Gastrocnemius medialis (tissue), 4 donors: ENCODE measurements around the gene GNAO1. TPM values are rescaled to one million over a fixed set of nuclear protein-coding genes. Genes with fewer than 3 reads are reported as not detected.

Source experiments
- ATAC-seq, 2 donors: fragments of 150-250 bp; one replicate each; pipeline ENCODE4 v1.9.1; 2016
- DNase-seq, 2 donors: peaks; one replicate each; pipeline ENCODE4 v3.0.0-alpha.2; 2019
- H3K27ac ChIP-seq, 4 donors: fragments of 200-600 bp; sonication (generic); 1 replicate in 1 of 4; 2 replicates in 3 of 4; pipeline ENCODE4 v1.5.1; 2016 to 2018; ENCODE audit warnings: mild to moderate bottlenecking in 2 of 4, moderate library complexity in 1 of 4
- H3K27me3 ChIP-seq, 3 donors: fragments of 200-600 bp; sonication (generic) in 2 of 3; 1 replicate in 1 of 3; 2 replicates in 2 of 3; pipeline versions ENCODE4 v1.5.1 to v1.6.0; 2016 to 2019; ENCODE audit warnings: mild to moderate bottlenecking in 1 of 3, moderate library complexity in 1 of 3
- H3K36me3 ChIP-seq, 2 donors: fragments of 200-600 bp; sonication (generic) in 1 of 2; one replicate each; pipeline ENCODE4 v1.5.1; 2017 to 2018
- H3K4me1 ChIP-seq, 2 donors: fragments of 200-600 bp; sonication (generic) in 1 of 2; one replicate each; pipeline ENCODE4 v1.5.1; 2016 to 2017; ENCODE audit warnings: mild to moderate bottlenecking in 2 of 2
- H3K4me3 ChIP-seq, 4 donors: fragments of 200-600 bp; sonication (generic) in 3 of 4; 1 replicate in 1 of 4; 2 replicates in 3 of 4; pipeline ENCODE4 v1.5.1; 2016 to 2019; ENCODE audit warnings: mild to moderate bottlenecking in 2 of 4
- H3K9me3 ChIP-seq, 3 donors: fragments of 200-600 bp; sonication (generic) in 2 of 3; 1 replicate in 1 of 3; 2 replicates in 2 of 3; pipeline ENCODE4 v1.5.1; 2016 to 2019
- POLR2A ChIP-seq, 2 donors: fragments of 450-650 bp; IDR thresholded peaks; one replicate each; pipeline ENCODE4 v1.6.1; 2017; ENCODE audit warnings: antibody characterized with exemption in 2 of 2, mild to moderate bottlenecking in 2 of 2, moderate library complexity in 2 of 2
- in situ Hi-C, 4 donors: fragments of 200-750 bp; cut with MboI; loops; one replicate each; pipeline versions ENCODE4 v1.15.0 to v1.8.0; 2017; ENCODE audit warnings: low sequenced_read_pairs in 4 of 4
- intact Hi-C: fragments of 100-400 bp; cut with DNase I; formaldehyde crosslinking; loops from one replicate; pipeline ENCODE4 v1.15.1; 2023; ENCODE audit warnings: low total_unique reads
- total RNA-seq, 4 donors: library from RNA; depleted of rRNA; stranded (reverse); fragments of >200 nt; gene quantifications; one replicate each; pipeline versions ENCODE4 v1.1.0 to v1.2.3, GENCODE V29; 2016
- TF ChIP-seq, protein P1 (sequence below), 5 experiments: fragments of 450-650 bp in 3 of 5; fragments of 200-600 bp in 2 of 5; sonication (generic) in 2 of 5; IDR thresholded peaks in 4 of 5; conservative IDR thresholded peaks in 1 of 5; 1 replicate in 4 of 5; 2 replicates in 1 of 5; pipeline ENCODE4 v1.5.1; 2016 to 2019; ENCODE audit warnings: antibody characterized with exemption in 5 of 5, mild to moderate bottlenecking in 3 of 5, moderate library complexity in 3 of 5

GNAO1 gene
- total RNA-seq, 4 donors from 2014 or later = 0.25 to 2.0 (median 0.79) TPM

DNA sequence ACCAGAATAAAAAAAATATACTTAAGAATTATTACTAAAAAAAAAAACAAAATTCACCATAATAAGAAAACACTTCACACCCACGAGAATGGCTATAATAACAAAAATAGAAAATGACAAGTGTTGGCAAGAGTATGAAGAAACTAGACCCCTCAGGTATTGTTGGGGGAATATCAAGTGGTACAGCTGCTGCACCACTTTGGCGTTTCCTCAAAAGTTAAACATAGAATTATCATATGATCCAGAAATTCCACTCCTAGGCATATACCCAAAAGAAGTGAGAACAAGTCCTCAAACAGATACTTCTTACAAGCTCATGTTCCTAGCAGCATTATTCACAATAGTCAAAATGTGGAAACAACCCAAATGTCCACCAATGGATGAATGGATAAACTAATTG is 207.8 kb downstream of the GNAO1 start:
- intact Hi-C loops = no loop called here
- no peak overlapping the region for H3K4me3 ChIP-seq
- TF ChIP-seq POLR2A (IDR thresholded peaks at IDR 0.05) = no peak
- TF ChIP-seq, protein P1, sequence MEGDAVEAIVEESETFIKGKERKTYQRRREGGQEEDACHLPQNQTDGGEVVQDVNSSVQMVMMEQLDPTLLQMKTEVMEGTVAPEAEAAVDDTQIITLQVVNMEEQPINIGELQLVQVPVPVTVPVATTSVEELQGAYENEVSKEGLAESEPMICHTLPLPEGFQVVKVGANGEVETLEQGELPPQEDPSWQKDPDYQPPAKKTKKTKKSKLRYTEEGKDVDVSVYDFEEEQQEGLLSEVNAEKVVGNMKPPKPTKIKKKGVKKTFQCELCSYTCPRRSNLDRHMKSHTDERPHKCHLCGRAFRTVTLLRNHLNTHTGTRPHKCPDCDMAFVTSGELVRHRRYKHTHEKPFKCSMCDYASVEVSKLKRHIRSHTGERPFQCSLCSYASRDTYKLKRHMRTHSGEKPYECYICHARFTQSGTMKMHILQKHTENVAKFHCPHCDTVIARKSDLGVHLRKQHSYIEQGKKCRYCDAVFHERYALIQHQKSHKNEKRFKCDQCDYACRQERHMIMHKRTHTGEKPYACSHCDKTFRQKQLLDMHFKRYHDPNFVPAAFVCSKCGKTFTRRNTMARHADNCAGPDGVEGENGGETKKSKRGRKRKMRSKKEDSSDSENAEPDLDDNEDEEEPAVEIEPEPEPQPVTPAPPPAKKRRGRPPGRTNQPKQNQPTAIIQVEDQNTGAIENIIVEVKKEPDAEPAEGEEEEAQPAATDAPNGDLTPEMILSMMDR (IDR thresholded peaks at IDR 0.05 in 4 of 5, conservative IDR thresholded peaks at IDR 0.05 in 1 of 5) = no peak
- H3K27ac ChIP-seq = peak overlapping the region; percentile 80 to 90 (median 90)
- in situ Hi-C loops = no loop called here
- ATAC-seq (peak; percentile 89 to 90), DNase-seq (peak in 1 of 2 donors; percentile 45)
- H3K36me3 ChIP-seq = peaks cover 6 to 36% of the 10 kb centered on the region in 2 donors
- no peaks in the 10 kb centered on the region for H3K9me3 ChIP-seq
- H3K27me3 ChIP-seq = no peaks in the 10 kb centered on the region
- H3K4me1 ChIP-seq = peaks cover 26 to 28% of the 10 kb centered on the region in 2 donors

DNA sequence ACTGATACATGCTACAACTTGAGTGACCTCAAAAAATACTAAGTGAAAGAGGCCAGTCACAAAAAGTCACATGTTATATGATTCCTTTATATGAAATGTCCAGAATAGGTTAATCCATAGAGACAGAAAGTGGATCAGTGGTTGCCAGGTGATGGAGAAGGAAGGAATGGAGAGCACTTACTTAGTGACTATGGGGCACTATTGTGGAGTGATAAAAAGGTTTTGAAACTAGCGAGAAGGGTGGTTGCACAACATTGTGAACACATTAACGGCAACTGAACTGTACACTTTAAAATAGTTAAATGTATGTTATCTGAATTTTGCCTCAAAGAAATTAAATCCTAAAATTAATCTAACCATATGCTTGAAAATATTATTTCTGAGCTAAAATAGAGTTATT is 208.2 kb downstream of the GNAO1 start:
- in situ Hi-C loops (no loop called here), intact Hi-C loops (no loop called here)
- Histone ChIP-seq H3K9me3 (no peaks in the 10 kb centered on the region), H3K4me1 (peaks cover 26 to 28% of the 10 kb centered on the region in 2 donors), H3K4me3 (no peak overlapping the region), H3K36me3 (peaks cover 6 to 41% of the 10 kb centered on the region in 2 donors), H3K27ac (peak overlapping the region; percentile 80 to 90 (median 90)), H3K27me3 (no peaks in the 10 kb centered on the region)
- DNase-seq = no peak
- TF ChIP-seq, protein P1 (IDR thresholded peaks at IDR 0.05 in 4 of 5, conservative IDR thresholded peaks at IDR 0.05 in 1 of 5) = no peak
- TF ChIP-seq POLR2A (IDR thresholded peaks at IDR 0.05) = no peak
- peak; percentile 61 to 69 for ATAC-seq

DNA sequence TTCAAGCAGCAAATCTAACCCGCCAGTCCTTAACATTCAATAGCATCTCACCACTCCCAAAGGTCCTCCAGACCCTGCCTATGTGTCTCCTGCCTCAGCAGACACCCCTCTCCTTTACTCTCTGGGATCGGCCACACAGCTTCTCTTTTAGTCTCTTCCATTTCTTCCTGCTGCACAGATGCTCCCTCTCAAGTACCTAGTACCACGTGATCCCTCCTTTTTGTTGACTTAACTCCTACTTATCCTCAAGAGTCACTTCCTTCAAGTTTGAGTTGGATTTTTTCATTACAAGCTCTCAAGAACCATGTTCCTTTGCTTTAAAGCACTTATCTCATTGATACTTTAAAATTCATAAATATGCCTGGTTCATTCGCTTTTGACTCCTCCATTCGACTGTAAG is 209.2 kb downstream of the GNAO1 start:
- Histone ChIP-seq H3K27ac (peak overlapping the region; percentile 80 to 90 (median 90)), H3K36me3 (peaks cover 6 to 51% of the 10 kb centered on the region in 2 donors), H3K4me1 (peaks cover 26 to 28% of the 10 kb centered on the region in 2 donors), H3K4me3 (no peak overlapping the region), H3K27me3 (no peaks in the 10 kb centered on the region), H3K9me3 (no peaks in the 10 kb centered on the region)
- in situ Hi-C loops (loop anchor here in 1 of 4 donors (25.0 kb wide), 1 partner anchor 287 kb away; the partner anchor contains the start of gene MT1X), intact Hi-C loops (no loop called here)
- TF ChIP-seq POLR2A (IDR thresholded peaks at IDR 0.05) = no peak
- TF ChIP-seq, protein P1 (IDR thresholded peaks at IDR 0.05 in 4 of 5, conservative IDR thresholded peaks at IDR 0.05 in 1 of 5) = no peak
- ATAC-seq = no peak
- no peak for DNase-seq

DNA sequence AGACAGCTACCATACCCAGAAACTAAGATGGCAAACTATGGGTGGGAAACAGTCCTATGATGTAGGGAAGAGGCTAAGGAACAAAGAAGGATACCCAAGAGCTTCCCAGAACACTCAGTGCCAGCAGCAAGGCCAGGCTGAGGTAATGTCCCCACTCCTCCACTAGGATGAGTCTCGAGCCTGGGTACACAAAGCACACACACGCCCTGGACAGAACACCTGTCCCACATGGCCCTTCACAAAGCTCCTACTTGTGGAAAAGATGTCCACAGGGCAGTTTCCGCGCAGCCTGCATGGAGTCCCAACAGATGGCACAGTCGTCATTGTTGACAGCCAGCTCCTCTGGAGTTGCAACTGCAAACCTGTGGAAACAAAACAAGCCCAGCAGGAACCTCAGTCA is 210.2 kb downstream of the GNAO1 start:
- TF ChIP-seq, protein P1 (IDR thresholded peaks at IDR 0.05 in 4 of 5, conservative IDR thresholded peaks at IDR 0.05 in 1 of 5) = peak in 4 of 5 experiments; percentile 33 to 67 (median 42)
- TF ChIP-seq POLR2A (IDR thresholded peaks at IDR 0.05) = no peak
- Histone ChIP-seq H3K27ac (peak overlapping the region; percentile 80 to 90 (median 90)), H3K27me3 (no peaks in the 10 kb centered on the region), H3K36me3 (peaks cover 6 to 52% of the 10 kb centered on the region in 2 donors), H3K4me1 (peaks cover 26 to 28% of the 10 kb centered on the region in 2 donors), H3K9me3 (no peaks in the 10 kb centered on the region), H3K4me3 (no peak overlapping the region)
- intact Hi-C loops = no loop called here
- ATAC-seq = peak; percentile 76 to 80
- in situ Hi-C loops = loop anchor here in 1 of 4 donors (25.0 kb wide), 1 partner anchor 286 kb away; the partner anchor contains the start of gene MT1X
- DNase-seq = peak; percentile 61 to 92
